PC-9 (cell line): ENCODE results near the gene PLXDC1. TPM values are rescaled to one million over a fixed set of nuclear protein-coding genes. Genes with fewer than 3 reads are reported as not detected.

ENCODE experiments used
- BruUV-seq: library from RNA; stranded (reverse); fragments of 400-500 nt; replicated peaks from 2 replicates; lab custom pipeline; 2021; lab: Mats Ljungman, UMichigan
- CTCF ChIA-PET: fragments of 300-600 bp; sonication (Branson Sonifier 250); formaldehyde crosslinking; loops from one replicate; lab custom pipeline; 2022; ENCODE audit warnings: antibody characterized with exemption; lab: Charles Lee
- POLR2A ChIA-PET: fragments of 300-600 bp; sonication (Branson Sonifier 250); formaldehyde crosslinking; loops from one replicate; lab custom pipeline; 2022; ENCODE audit warnings: antibody characterized with exemption; ENCODE audit not compliant: unreplicated experiment; lab: Charles Lee
- DNase-seq, 2 experiments: peaks; one replicate each; pipeline versions ENCODE4 v3.0.0 to v3.0.0-alpha.2; 2015 to 2022; ENCODE audit warnings: mixed read lengths in 1 of 2
- H2AFZ ChIP-seq: fragments of 200-600 bp; sonication (generic); 2 replicates; pipeline ENCODE4 v1.8.1; 2017; ENCODE audit warnings: antibody characterized with exemption
- H3F3A ChIP-seq: fragments of 200-600 bp; sonication (generic); 2 replicates; pipeline ENCODE4 v1.8.1; 2017; ENCODE audit warnings: antibody characterized with exemption, mild to moderate bottlenecking, low read depth; ENCODE audit not compliant: insufficient read depth
- H3K27ac ChIP-seq: fragments of 200-600 bp; sonication (generic); 2 replicates; pipeline ENCODE4 v1.6.1; 2016; ENCODE audit warnings: mixed run types
- H3K27me3 ChIP-seq: fragments of 200-600 bp; sonication (generic); 2 replicates; pipeline ENCODE4 v1.6.1; 2016; ENCODE audit warnings: low read depth, mixed run types; ENCODE audit not compliant: insufficient read depth
- H3K36me3 ChIP-seq: fragments of 200-600 bp; sonication (generic); 2 replicates; pipeline ENCODE4 v1.6.1; 2016; ENCODE audit warnings: low read depth, mixed run types
- H3K4me1 ChIP-seq: fragments of 200-600 bp; sonication (generic); replicated peaks from 2 replicates; pipeline ENCODE4 v1.6.1; 2016; ENCODE audit warnings: mixed run types; ENCODE audit not compliant: insufficient read depth
- H3K4me2 ChIP-seq: fragments of 200-600 bp; sonication (generic); 2 replicates; pipeline ENCODE4 v1.6.1; 2017; ENCODE audit warnings: mixed run types
- H3K4me3 ChIP-seq: fragments of 200-600 bp; sonication (generic); 2 replicates; pipeline ENCODE4 v1.6.1; 2016; ENCODE audit warnings: mixed run types
- H3K79me2 ChIP-seq: fragments of 200-600 bp; sonication (generic); 2 replicates; pipeline ENCODE4 v1.6.1; 2017; ENCODE audit warnings: low read depth, mixed run types
- H3K9me2 ChIP-seq: fragments of 200-600 bp; sonication (generic); 2 replicates; pipeline ENCODE4 v1.8.1; 2017; ENCODE audit warnings: mild to moderate bottlenecking; ENCODE audit not compliant: insufficient read depth
- H3K9me3 ChIP-seq: fragments of 200-600 bp; sonication (generic); 2 replicates; pipeline ENCODE4 v1.8.1; 2016; ENCODE audit warnings: low read depth; ENCODE audit not compliant: insufficient read depth
- H4K20me1 ChIP-seq: fragments of 200-600 bp; sonication (generic); 2 replicates; pipeline ENCODE4 v1.8.1; 2017; ENCODE audit not compliant: insufficient read depth
- CTCF ChIP-seq: fragments of 200-600 bp; sonication (generic); conservative IDR thresholded peaks from 2 replicates; pipeline ENCODE4 v1.6.1; 2017; ENCODE audit warnings: mixed run types, antibody characterized with exemption, mild to moderate bottlenecking, moderate library complexity
- EZH2 ChIP-seq: fragments of 200-600 bp; sonication (generic); IDR thresholded peaks from 2 replicates; pipeline ENCODE4 v1.8.0; 2017; ENCODE audit warnings: antibody characterized with exemption, low read depth
- intact Hi-C: fragments of 100-400 bp; cut with micrococcal nuclease; formaldehyde crosslinking; loops from one replicate; pipeline ENCODE4 v1.10.0; 2022; ENCODE audit not compliant: unreplicated experiment
- total RNA-seq: library from RNA; stranded (reverse); gene quantifications from 2 replicates; pipeline ENCODE4 v1.2.3, GENCODE V29; 2021

The PLXDC1 gene
- total RNA-seq, 1 experiment from 2014 or later: 2.5 TPM

DNA sequence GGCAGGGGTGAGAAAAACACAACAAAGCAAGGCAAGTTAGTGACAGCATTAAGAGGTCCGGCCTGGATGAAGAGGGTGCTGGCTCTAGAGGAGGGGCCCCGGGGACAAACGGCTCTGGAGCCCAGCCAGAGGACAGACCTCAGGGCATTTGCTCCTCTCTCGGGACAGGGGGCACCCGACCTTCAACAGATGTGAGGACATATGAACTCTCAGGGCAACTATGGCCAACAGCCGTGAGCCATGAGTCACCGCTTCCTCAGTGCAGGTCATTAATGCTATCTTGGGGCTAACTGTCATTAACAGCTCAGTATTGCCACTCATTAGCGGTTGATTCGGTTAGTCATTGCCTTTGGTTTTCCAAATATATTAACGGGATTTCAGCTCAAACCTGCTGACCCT is 24.3 kb upstream of the PLXDC1 start:
- no peaks in the 10 kb centered on the region for H3K27me3 ChIP-seq
- DNase-seq: no peak
- ChIA-PET CTCF (interaction anchor here (0.5 kb wide), 1 partner anchor 118 kb away, joined by 3 read pairs; no protein-coding TSS in a partner anchor), POLR2A (no interaction called here)
- no peaks in the 10 kb centered on the region for H4K20me1 ChIP-seq
- peaks cover 8% of the 10 kb centered on the region for H3K4me1 ChIP-seq
- H3K9me2 ChIP-seq: no peaks in the 10 kb centered on the region
- BruUV-seq: no TSS peak
- no peaks in the 10 kb centered on the region for H3K79me2 ChIP-seq
- H2AFZ ChIP-seq: no peak overlapping the region
- H3K9me3 ChIP-seq: no peaks in the 10 kb centered on the region
- no peak overlapping the region for H3K27ac ChIP-seq
- TF ChIP-seq CTCF: no peak
- TF ChIP-seq EZH2: no peak
- no peak overlapping the region for H3K4me2 ChIP-seq
- intact Hi-C loops: no loop called here
- no peaks in the 10 kb centered on the region for H3K36me3 ChIP-seq
- H3F3A ChIP-seq: peaks cover 9% of the 10 kb centered on the region
- no peak overlapping the region for H3K4me3 ChIP-seq

DNA sequence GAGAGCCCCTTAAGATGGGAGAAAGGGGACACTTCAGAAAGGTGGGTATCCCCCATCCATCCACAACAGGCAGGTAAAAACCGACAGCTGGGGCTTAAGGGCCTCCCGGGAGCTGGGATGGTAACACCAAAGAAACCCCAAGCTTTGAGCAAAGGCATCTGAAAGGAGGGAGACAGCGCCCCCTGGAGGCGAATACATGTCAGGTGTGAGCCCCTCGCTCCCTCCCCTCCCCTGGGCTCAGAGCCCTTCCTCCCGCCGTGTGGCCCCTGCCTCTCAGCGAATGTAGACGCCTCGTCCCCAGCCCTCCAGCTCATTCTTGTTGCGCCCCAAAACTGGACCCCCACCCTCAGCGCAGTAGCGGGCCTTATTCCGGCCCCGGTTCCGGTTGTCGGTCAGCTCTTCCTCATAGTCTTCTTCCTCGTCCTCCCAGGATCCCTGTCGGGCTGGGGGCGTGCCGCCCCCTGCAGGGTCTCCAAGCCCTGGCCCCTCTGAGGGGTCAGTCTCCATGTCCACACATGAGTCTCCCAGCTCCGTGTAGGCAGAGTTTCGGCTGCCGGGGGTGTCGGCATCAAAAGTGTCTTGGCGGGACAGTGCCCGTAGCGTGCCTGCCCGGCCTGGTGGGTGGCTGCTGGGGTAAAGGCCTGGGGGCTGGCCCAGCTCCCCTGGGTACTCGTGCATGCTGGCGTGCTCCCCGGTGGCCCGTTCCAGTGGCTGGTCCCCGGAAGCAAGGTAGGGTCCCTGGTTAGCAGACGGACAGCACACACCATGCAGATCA is 23.7 kb upstream of the PLXDC1 start:
- no peak overlapping the region for H3K4me3 ChIP-seq
- H3K36me3 ChIP-seq: no peaks in the 10 kb centered on the region
- H3K27me3 ChIP-seq: no peaks in the 10 kb centered on the region
- intact Hi-C loops: no loop called here
- H2AFZ ChIP-seq: no peak overlapping the region
- H4K20me1 ChIP-seq: no peaks in the 10 kb centered on the region
- no peaks in the 10 kb centered on the region for H3K79me2 ChIP-seq
- H3K9me3 ChIP-seq: no peaks in the 10 kb centered on the region
- H3K9me2 ChIP-seq: no peaks in the 10 kb centered on the region
- TF ChIP-seq CTCF (peak; percentile 89), EZH2 (no peak)
- no TSS peak for BruUV-seq
- H3K4me1 ChIP-seq: peaks cover 8% of the 10 kb centered on the region
- peaks cover 9% of the 10 kb centered on the region for H3F3A ChIP-seq
- no peak overlapping the region for H3K27ac ChIP-seq
- peak in 1 of 2 experiments; percentile 53 for DNase-seq
- POLR2A ChIA-PET: interaction anchor here (0.7 kb wide), 2 partner anchors 9 to 22 kb away, joined by 3 to 4 read pairs; no protein-coding TSS in a partner anchor
- H3K4me2 ChIP-seq: no peak overlapping the region
- CTCF ChIA-PET: interaction anchor here (0.5 to 1.0 kb wide), 4 partner anchors 10 to 192 kb away, joined by 3 to 8 read pairs (median 6); partner anchors contain the start of gene RPL19

- Histone ChIP-seq H3K9me3 (no peaks in the 10 kb centered on the region), H3K4me2 (no peak overlapping the region), H3K79me2 (no peaks in the 10 kb centered on the region), H3F3A (peaks cover 1% of the 10 kb centered on the region; the same call in 1 of the 2 replicates), H4K20me1 (no peaks in the 10 kb centered on the region), H3K4me3 (no peak overlapping the region), H3K9me2 (no peaks in the 10 kb centered on the region), H3K27ac (no peak overlapping the region), H2AFZ (no peak overlapping the region), H3K36me3 (no peaks in the 10 kb centered on the region), H3K4me1 (peaks cover 6% of the 10 kb centered on the region), H3K27me3 (no peaks in the 10 kb centered on the region)
- DNase-seq: no peak
- CTCF ChIA-PET: interaction anchor here (0.6 to 0.7 kb wide), 3 partner anchors 70 to 419 kb away, joined by 3 to 12 read pairs (median 4); no protein-coding TSS in a partner anchor
- no TSS peak for BruUV-seq
- TF ChIP-seq EZH2: no peak
- no peak for TF ChIP-seq CTCF
- POLR2A ChIA-PET: interaction anchor here (0.6 to 0.7 kb wide), 3 partner anchors 26 to 206 kb away, joined by 3 to 16 read pairs (median 7); partner anchors contain the start of gene RPL19
- intact Hi-C loops: no loop called here
Measured at GRCh38 chr17:39173526-39174274, 22.3 kb upstream of the PLXDC1 start.
